Measurements from ENCODE around the gene ENAH. TPM values are rescaled to one million over a fixed set of nuclear protein-coding genes. Genes with fewer than 3 reads are reported as not detected.
A peak's percentile ranks its signal among the peaks of the same experiment; 100 is the strongest.

Gene ENAH
- total RNA-seq, 2 donors from 2014 or later: 43.5 to 63.7 TPM

- H3K27ac ChIP-seq: peak overlapping the region; percentile 11
- H3K9me3 ChIP-seq: no peaks in the 10 kb centered on the region
- DNase-seq: peak; percentile 57
Observed at GRCh38 chr1:225500624-225501192, 152.2 kb downstream of the ENAH start.

GRCh38 chr1:225498549-225499136, 154.3 kb downstream of the ENAH start:
- H3K27ac ChIP-seq: no peak overlapping the region
- H3K4me1 ChIP-seq: no peaks in the 10 kb centered on the region
- no peaks in the 10 kb centered on the region for H3K27me3 ChIP-seq
- H3K9ac ChIP-seq (ENCODE audit: low read depth in 2 of 2, low read length in 2 of 2): no peak overlapping the region
- H3K4me3 ChIP-seq: no peak overlapping the region
- TF ChIP-seq CTCF (IDR thresholded peaks at IDR 0.05): no peak
- H3K36me3 ChIP-seq: no peaks in the 10 kb centered on the region
- H3K9me3 ChIP-seq: no peaks in the 10 kb centered on the region
- no peak for DNase-seq
- intact Hi-C loops (cut with DNase I): no loop called here

More at GRCh38 chr1:225500624-225501192, 152.2 kb downstream of the ENAH start:
- H3K4me1 ChIP-seq: no peaks in the 10 kb centered on the region
- H3K36me3 ChIP-seq: no peaks in the 10 kb centered on the region
- H3K27me3 ChIP-seq: no peaks in the 10 kb centered on the region
- no peak overlapping the region for H3K4me3 ChIP-seq
- peak overlapping the region in 1 of 2 donors; percentile 26 for H3K9ac ChIP-seq (ENCODE audit: low read depth in 2 of 2, low read length in 2 of 2)
- intact Hi-C loops (cut with DNase I): no loop called here
- no peak for TF ChIP-seq CTCF (IDR thresholded peaks at IDR 0.05)

- TF ChIP-seq CTCF (IDR thresholded peaks at IDR 0.05): no peak
- H3K4me3 ChIP-seq: no peak overlapping the region
- no peaks in the 10 kb centered on the region for H3K27me3 ChIP-seq
- intact Hi-C loops (cut with DNase I): no loop called here
- H3K27ac ChIP-seq: no peak overlapping the region
- DNase-seq: no peak
- H3K9ac ChIP-seq (ENCODE audit: low read depth in 2 of 2, low read length in 2 of 2): no peak overlapping the region
- no peaks in the 10 kb centered on the region for H3K4me1 ChIP-seq
- H3K36me3 ChIP-seq: no peaks in the 10 kb centered on the region
- H3K9me3 ChIP-seq: no peaks in the 10 kb centered on the region
Observed at GRCh38 chr1:225494789-225495359, 158.0 kb downstream of the ENAH start.

- Histone ChIP-seq H3K36me3 (no peaks in the 10 kb centered on the region), H3K27me3 (no peaks in the 10 kb centered on the region), H3K9me3 (no peaks in the 10 kb centered on the region), H3K4me3 (no peak overlapping the region), H3K27ac (no peak overlapping the region), H3K9ac (ENCODE audit: low read depth in 2 of 2, low read length in 2 of 2) (no peak overlapping the region), H3K4me1 (no peaks in the 10 kb centered on the region)
- no peak for TF ChIP-seq CTCF (IDR thresholded peaks at IDR 0.05)
- intact Hi-C loops (cut with DNase I): no loop called here
- DNase-seq: no peak
Observed at GRCh38 chr1:225493591-225494246, 159.2 kb downstream of the ENAH start.

- no peaks in the 10 kb centered on the region for H3K9me3 ChIP-seq
- no peaks in the 10 kb centered on the region for H3K36me3 ChIP-seq
- H3K27ac ChIP-seq: no peak overlapping the region
- intact Hi-C loops (cut with DNase I): loop anchor here (10.0 kb wide), 2 partner anchors 56 to 166 kb away; partner anchors contain the start of gene ENAH
- H3K27me3 ChIP-seq: no peaks in the 10 kb centered on the region
- no peak for DNase-seq
- TF ChIP-seq CTCF (IDR thresholded peaks at IDR 0.05): no peak
- H3K4me1 ChIP-seq: no peaks in the 10 kb centered on the region
- H3K4me3 ChIP-seq: no peak overlapping the region
- H3K9ac ChIP-seq (ENCODE audit: low read depth in 2 of 2, low read length in 2 of 2): no peak overlapping the region
Observed at GRCh38 chr1:225488676-225489075, 164.2 kb downstream of the ENAH start.

All from colonic mucosa (tissue), 4 donors.